ENCODE measurements around the gene PRDM5.
"Not testable (repeated sequence)": the region's sequence is repeated elsewhere in the genome, so short reads cannot be mapped to it uniquely, and the experiment has no call there.

The PRDM5 gene

DNA sequence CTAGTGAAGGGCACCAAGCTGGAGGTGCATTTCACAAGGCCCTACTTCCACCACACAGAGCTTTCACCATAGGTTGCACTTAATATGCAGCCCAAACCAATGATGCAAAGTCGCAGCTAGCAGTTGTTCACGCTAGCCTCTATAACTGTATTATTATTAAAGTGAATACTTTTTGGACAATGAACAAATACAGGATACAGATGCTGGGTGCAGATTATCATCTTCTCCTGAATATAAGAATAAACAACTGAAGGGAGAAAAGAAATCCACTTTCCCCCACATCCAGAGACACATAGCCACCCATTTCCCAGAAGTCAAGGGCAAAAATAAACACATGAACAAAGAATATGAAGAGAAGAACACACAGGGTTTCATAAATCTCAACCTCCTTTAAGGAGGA is 107.2 kb downstream of the PRDM5 start:
- no peak for DNase-seq

DNA sequence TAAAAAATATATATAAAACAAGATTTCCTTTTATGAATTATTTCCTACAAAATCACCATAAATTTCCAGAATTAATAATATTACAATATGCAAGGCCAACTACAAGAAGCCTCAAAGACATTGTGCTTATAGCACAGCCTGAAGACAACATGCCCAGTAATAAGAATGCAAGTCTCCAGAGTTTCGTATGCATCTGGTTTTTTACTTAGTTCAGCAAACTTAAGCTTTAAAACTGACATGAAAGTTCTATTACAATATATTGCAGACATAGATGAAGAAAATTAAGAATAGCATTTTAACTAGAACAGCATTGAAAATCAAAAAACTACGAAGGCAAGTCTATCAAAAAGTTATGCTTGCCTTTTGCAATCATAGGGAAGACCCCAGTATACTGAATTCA is 107.6 kb downstream of the PRDM5 start:
- DNase-seq: no peak

DNA sequence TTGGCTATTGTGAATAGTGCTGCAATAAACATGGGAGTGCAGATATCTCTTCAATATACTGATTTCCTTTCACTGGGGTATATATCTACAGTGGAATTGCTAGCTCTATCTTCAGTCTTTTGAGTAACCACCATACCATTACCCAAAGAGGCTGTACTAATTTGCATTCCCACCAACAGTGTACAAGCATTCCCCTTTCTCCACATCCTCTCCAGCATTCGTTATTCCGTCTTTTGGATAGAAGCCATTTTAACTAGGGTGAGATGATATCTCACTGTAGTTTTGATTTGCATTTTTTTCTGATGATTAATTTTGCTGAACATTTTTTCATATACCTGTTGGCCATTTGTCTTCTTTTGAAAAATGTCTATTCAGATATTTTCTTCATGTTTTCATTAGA is 110.3 kb downstream of the PRDM5 start:
- DNase-seq: no peak

DNA sequence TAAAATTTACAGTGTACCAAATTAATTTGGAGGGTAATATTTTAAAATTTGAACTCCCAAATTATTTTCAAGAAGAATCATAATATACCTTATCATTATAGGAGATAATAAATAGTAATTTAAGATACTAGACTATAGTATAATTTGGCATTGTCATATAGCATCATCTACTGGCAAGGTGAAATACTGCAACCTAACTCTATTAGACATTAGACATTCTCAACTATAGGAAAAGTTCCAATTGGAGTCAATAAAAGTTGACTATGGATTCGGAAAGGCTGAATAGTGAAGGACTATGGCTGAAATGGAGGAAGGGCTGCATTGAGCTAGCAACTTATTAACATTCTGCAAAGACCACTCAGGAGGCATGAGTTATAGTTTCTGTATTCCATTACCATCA is 113.0 kb downstream of the PRDM5 start:
- no peak for DNase-seq

DNA sequence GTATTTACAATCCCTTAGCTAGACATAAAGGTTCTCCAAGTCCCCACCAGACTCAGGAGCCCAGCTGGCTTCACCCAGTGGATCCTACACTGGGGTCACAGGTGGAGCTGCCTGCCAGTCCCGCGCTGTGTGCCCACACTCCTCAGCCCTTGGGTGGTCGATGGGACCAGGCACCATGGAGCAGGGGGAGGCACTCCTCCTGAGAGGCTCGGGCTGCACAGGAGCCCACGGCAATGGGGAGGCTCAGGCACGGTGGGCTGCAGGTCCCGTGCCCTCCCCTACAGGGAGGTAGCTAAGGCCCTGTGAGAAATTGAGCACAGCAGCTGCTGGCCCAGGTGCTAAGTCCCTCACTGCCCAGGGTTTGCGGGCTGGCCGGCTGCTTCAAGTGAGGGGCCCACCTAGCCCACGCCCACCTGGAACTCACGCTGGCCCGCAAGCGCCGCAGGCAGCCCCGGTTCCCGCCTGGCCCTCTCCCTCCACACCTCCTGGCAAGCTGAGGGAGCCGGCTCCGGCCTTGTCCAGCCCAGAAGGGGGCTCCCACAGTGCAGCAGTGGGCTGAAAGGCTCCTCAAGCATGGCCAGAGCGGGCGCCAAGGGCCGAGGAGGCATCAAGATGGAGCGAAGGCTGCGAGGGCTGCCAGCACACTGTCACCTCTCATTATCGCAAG is 113.9 kb downstream of the PRDM5 start:
- DNase-seq: no peak

DNA sequence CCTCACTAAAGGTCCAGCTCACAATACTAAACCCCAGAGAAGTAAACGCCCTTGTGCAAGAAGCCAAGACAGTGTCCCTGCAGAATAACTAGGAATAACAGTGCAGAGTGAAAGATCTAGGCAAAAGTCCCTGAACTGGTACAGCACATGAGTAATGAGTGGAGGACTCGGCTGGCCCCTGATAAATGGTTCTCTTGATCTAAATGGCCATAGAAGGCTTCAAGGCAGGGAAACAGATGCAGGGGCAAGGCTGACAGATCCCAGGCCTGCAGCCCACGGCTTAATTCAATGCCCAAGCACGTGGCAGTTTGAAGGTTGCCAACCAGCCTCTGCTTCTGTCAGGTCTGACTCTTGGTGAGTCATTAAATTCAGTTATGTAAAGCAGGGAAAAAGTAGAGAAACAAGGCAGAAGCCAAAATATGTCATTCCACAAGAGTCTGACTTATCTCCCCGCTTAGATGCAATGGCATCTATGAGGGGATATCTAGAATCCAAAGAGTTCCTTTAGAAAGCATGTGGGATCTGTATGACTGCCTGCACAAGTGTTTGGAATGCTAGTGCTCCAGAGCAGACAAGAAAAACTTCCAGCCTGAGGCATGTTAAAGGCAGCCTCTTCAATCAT is 121.3 kb downstream of the PRDM5 start:
- no peak for DNase-seq

DNA sequence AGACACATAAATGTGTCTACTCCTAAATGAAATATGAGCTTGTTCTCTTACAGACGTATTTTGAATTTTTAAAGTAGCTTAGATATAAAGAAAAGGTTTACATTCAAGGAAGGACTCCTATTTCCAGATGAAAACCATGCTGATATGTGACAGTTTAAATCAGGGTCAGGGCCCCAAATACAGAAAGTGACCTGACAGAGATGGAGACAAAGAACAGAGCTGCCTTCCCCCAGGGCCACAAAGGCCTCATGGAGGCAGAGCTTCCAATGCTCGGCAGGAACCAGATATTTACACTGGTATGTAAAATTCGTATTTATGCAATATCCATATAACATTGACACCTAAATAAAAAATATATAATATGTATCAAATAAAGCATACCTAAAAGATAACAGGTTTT is 124.0 kb downstream of the PRDM5 start:
- no peak for DNase-seq

DNA sequence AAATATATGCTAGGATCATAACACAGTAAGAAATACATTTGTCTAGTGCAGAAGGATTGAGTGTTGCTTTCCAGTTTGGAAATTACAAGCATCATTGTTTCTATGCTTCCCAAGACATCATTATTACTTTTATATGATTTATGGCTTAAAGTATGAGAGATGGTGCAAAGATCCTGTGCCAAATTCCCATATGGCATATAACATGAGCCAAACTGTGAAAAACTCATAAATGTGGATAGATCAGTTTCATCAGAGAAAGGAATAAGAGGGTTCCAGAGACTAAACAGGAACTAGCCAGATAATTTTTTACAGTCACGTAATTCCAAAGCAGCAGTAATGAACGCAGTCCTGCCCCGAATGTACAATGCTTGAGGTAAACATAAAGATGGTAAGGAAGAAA is 126.3 kb downstream of the PRDM5 start:
- no peak for DNase-seq

DNA sequence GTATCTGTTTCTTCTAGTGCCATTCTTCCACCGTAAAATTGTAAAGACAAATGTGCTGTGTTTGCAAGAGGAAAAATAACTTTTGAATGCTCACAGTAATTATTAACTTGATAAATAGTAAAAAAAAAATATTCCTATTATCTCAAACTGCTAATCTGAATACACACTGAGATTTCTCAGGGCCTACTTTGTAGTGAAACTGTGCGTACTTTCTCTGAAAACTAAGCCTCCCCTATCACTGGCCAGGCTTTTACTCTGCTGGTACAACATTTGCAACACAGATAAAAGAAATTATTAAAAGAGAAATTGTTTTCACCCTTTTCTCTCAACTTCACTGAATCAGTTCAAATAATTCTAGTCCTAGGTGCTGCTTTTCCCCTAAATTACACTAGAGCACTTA is 137.3 kb downstream of the PRDM5 start:
- DNase-seq: no peak

DNA sequence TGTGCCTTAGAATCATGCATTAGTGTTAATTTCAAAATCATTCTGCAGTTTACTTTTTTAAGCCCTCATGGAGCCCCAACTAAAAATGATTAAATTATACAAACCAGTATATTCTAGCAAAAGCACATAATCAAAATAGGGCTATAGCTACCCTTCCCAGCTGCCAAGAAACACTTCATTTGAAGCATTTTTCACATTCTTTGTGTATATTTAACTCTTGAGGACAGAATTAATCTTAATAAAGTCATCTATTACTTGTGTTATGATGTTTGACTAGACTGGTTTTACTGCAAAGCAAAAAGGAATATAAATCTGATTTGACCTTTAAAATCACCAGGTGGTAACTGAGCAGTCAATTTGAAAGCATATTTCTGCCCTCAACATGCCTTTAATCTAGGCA is 145.1 kb downstream of the PRDM5 start:
- DNase-seq: no peak

DNA sequence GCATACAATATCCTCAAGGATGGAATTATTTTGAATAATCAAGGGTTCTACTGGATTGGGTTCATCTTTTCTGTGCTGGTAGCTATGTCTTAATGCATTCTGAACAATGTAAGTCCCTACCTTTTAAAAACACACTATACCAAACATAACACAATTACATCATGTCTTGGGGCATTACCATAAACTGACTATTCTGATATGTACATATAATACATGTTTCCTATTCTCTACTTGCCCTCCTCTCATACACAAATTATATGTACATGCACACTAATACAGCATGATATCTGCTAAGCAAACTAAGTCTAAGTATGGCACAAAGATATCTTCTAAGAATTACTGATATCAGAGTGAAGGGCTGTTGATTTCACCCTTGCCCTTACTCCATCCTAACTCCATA is 147.1 kb downstream of the PRDM5 start:
- DNase-seq: no peak

DNA sequence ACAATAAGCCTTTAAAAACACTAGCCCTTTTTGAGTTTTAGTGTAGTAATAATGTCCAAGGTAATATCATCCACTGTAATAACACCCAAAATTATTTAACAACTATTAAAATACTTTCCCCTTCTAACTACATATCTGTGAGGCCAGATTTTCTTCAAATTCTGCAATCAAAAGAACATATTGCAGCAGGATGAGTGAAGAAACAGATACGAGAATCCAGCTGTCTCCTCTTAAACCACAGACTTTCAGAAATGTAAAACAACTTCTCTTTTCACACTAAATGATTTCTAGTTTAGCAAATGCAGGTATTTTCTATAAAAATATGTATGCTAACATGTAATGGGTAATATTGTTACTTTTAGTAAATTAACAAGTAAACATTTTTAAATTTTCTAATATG is 148.9 kb downstream of the PRDM5 start:
- no peak for DNase-seq

DNA sequence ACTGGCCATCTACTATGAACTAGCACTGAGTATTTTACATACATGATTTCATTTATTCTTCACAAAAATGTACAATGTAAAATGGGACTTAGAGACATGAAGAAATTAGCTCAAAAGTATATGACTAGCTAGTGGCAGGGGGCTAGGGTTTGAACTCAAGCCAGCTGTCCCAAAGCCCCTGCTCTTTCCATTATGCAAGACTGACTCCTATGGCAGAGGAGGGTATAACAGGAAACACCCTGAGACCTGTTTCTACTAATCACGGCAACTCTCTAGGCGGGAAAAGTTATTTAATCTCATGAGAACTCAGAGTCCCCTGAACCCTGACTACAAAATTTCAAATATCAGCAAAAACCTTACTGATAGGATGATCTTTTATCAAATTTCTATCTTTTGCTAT is 150.6 kb downstream of the PRDM5 start:
- no peak for DNase-seq

DNA sequence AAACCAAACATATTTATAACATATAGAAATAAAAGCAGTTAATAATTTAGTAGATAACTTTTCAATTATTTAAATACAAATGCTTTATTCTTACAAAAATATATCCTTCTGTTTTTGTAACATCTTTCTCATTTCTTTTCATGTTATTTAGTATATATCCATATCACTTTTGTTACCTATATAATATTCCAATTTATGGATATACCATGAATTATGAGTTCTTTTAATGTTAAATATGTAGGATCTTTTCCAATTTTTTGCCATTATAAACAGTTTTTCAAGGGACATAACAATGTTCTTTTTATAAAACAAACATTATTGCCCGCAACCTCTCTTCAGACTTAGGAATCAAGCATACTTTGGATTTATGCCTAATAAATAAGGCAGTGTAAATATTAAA is 151.6 kb downstream of the PRDM5 start:
- no peak for DNase-seq

DNA sequence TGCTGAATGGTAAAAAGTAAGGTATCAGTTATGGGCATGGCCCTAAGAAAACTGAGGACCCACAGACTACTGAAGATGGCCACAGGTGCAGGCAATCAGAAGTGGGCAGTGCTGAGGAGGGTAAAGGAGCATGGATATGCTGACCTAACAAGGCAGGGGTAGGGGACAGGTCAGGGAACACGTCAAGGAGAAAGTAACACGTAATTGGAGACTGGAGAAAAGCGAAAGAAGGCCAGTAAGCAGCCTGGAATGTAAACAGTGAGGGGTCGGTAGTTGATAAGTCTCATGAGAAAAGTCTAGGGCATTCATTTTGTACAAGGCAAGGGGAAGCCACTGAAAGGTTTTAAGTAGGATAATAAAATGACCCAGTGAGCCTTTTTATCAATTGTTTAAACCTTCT is 153.3 kb downstream of the PRDM5 start:
- DNase-seq: no peak

DNA sequence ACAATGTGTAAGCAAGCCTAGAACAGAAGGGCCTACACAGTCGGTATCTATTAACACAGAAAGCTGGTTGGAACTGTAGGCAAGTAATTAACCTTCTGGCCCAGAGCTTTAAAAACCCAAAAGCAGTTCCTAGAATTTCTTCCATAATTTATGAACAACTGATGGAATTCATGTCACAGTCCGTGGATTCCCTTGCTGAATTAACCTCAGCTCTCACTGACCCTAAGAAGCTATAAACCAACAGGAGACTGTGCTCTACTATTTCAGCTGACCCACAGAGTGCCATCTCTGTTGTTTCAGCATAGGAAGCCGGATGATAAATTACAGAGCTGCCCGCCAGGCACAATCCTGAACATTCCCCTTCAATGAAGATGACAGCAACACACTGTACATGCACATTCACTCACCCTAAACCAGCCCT is 157.3 kb downstream of the PRDM5 start:
- DNase-seq: no peak

DNA sequence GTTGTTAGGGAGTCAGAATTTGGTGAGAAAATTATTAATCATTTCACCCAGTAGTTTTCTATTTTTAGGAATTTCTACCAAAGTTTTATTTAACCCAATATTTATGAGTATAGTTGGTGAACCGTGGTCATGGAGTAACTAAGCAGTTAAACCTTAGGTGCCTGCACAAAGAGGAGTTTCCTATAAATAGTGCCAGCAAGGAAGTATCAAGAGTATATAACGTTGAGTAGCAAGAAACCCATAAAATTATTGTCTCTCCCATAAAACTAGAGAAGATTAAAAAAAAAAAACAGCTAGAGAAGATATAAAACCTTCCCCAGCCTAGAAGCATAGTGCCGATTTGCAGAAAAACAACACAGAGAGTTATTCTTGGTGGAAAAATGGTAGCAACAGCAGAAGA is 158.9 kb downstream of the PRDM5 start:
- DNase-seq: no peak

DNA sequence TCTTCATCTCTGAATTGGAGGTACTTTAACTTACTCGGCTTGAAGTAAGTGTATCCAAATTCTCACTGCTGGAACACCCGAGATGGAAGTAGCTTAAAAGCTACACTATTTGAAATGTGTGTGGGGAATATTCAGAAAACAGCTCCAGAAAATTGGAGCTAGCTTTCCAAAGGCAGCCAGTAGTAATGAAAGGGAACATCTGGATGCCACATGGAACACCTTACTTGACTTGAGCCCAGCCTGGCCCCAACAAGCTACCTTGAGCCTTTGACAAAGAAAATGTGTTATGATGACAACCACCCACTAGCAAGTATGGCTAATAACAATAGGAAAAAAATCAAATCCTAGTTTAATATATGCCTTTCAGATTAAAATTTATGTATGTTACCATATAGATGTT is 161.5 kb downstream of the PRDM5 start:
- DNase-seq: no peak

DNA sequence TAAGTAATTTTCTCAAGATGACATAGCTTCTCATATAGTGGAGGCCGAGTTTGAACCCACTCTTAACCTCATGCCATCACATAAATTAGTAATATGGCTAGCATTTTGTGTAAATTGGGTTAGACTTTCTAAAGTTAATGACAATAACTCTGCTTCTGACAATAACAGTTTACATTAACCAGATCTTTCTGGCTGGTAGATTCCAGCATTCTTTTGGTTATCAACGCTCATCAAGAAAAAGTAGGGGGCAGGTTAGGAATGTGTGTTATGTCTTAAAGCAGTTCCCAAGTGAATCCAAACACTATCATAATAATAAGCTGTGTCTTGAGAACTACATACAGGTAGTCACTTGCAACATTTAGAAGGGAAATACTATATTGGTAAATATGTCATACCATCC is 162.5 kb downstream of the PRDM5 start:
- no peak for DNase-seq

DNA sequence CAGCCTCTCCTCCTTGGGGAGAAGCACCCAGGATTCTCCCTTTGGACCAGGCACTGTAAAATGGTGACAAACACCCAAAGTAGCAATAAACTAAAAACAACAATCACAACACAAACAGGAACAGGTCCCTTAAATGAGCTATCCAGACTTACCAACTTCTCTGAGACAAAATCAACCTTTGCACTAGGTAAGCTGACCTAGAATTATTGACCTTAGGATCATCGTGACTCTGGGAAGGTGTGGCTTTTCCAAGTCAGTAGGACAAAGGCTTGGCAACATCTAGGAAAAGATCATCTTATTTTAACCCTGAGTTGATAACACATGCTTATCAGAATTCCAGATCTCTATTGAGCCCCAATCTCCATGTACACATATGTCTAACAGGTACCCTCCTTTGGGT is 166.7 kb downstream of the PRDM5 start:
- DNase-seq: no peak

DNA sequence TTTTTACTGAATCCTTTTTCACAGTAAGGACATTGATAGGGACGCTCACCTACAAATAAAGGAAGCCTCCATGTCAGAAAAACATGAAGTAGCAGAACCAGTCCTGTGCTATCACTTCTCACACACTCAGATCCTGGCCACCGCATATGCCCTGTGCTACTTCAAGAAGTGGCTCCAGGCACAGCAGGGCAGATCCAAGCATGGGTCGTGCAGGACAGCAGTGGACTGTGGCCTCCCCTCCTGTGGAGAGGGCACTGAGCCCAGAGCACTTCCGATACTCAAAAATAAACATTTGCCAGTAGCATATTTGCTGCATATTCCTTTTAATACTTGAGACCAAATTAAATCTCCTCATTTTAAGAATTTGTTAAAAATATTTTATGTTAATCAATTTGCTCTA is 167.9 kb downstream of the PRDM5 start:
- DNase-seq: no peak

DNA sequence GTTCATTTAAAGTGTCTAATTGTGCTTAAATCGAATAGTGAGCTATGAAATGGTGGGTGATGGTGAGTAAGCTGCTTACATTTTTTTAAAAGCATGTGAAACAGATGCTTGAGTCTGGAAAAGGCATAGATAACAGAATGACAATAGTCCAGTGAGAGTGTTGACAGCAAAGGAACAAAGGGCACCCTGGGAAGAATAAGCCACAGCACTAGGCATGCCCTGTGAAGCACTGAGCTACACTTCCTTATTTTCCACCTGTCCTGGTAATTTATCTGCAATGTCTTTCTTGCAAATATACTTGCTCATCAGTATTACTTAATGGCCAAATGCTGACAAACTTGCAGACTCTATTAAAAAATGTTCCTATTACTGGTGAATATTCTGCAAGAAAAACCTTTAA is 168.7 kb downstream of the PRDM5 start:
- no peak for DNase-seq

DNA sequence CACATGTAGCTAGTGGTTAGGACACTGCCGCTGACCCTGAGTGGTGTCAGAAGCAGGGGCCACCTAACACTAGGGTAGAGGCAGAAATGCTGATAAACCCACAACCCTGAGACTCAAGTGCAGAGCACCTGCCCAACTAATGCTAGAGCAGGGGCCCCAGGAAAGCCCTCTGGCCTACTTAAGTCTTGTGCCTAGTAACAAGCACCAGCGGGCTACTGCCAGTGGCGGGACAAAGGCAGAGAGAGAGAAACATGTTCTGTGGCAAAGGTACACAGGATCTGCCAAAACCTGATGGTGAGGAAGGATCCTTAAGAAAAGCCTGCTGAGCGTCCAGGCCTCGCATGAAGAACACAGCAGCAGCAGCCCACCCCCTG is 172.4 kb downstream of the PRDM5 start:
- no peak for DNase-seq

DNA sequence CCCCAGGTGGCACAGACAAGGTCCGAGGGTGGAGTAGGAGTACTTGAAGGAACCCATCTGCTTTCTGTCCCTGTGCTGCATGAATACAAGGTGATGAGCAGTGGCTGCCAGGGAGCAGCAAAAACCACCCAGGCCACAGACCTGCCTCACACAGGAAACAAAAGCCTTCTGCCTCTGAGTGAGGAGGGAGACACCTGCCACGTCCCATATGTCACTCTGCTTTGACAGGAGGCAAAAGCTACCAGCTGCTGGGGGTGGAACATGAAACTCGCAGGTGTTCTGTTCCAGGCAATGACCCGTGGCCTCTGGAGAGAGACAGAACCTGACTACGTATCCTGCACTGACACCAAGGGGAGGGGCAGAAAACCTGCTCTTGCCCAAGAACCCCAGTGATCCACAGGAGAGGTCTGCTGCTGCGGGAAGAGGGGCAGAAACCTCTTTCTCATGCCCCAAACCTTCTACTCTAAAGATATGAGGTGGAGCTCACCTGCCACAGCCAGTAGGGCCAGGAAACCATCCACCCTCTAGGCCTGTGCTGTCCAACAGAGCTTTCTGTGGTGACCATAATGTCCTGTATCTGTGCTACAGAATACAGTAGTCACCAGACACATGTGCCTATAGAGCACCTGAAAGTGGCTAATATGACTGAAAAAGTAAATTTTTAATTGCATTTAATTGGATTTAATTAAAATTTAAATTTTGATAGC is 172.9 kb downstream of the PRDM5 start:
- no peak for DNase-seq

DNA sequence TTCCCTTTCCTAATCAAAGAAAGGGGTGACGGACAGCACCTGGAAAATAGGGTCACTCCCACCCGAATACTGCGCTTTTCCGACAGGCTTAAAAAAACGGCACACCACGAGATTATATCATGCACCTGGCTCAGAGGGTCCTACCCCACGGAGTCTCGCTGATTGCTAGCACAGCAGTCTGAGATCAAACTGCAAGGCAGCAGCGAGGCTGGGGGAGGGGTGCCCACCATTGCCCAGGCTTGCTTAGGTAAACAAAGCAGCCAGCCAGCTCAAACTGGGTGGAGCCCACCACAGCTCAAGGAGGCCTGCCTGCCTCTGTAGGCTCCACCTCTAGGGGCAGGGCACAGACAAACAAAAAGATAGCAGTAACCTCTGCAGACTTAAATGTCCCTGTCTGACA is 180.9 kb downstream of the PRDM5 start:
- DNase-seq: not testable (repeated sequence)

Data from NCI-H526 treated with DMSO at 0.1 percent for 48 hours (cell line).